ENCODE measurements around the gene GPRASP3.
"Not testable (repeated sequence)": the region's sequence is repeated elsewhere in the genome, so short reads cannot be mapped to it uniquely, and the experiment has no call there.

The GPRASP3 gene

GRCh38 chrX:102708900-102709299 lies 11.6 kb upstream of the GPRASP3 start:
- TF ChIP-seq, protein P1, sequence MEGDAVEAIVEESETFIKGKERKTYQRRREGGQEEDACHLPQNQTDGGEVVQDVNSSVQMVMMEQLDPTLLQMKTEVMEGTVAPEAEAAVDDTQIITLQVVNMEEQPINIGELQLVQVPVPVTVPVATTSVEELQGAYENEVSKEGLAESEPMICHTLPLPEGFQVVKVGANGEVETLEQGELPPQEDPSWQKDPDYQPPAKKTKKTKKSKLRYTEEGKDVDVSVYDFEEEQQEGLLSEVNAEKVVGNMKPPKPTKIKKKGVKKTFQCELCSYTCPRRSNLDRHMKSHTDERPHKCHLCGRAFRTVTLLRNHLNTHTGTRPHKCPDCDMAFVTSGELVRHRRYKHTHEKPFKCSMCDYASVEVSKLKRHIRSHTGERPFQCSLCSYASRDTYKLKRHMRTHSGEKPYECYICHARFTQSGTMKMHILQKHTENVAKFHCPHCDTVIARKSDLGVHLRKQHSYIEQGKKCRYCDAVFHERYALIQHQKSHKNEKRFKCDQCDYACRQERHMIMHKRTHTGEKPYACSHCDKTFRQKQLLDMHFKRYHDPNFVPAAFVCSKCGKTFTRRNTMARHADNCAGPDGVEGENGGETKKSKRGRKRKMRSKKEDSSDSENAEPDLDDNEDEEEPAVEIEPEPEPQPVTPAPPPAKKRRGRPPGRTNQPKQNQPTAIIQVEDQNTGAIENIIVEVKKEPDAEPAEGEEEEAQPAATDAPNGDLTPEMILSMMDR (IDR thresholded peaks at IDR 0.05; ENCODE audit: low read depth, low read length, missing control alignments) = no peak
- in situ Hi-C loops (cut with HindIII; ENCODE audit: low sequenced_read_pairs) = no loop called here
- DNase-seq (ENCODE audit: low read depth) = no peak
- no peak overlapping the region for H3K4me3 ChIP-seq (ENCODE audit: low read depth, low read length)

DNA sequence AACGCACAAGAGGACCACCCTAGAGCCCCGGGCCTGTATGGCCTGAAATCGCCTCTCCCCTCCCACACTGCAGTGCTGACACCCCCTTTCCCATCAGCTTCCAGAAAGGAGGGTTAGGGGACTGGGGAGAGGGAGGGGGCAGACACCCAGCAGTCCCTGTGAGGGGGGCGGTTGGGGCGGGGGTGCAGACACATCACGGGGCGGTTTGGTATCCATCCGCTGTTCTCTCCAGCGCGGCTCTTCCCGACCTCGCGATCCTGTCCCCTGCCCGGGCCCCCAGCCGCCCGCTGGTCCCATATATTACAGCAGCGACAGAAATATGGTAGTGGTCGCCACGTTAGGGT lies 8.7 kb upstream of the GPRASP3 start:
- no peak for DNase-seq (ENCODE audit: low read depth)
- H3K4me3 ChIP-seq (ENCODE audit: low read depth, low read length) = peak overlapping the region; percentile 63
- in situ Hi-C loops (cut with HindIII; ENCODE audit: low sequenced_read_pairs) = no loop called here
- TF ChIP-seq, protein P1 (IDR thresholded peaks at IDR 0.05; ENCODE audit: low read depth, low read length, missing control alignments) = no peak

DNA sequence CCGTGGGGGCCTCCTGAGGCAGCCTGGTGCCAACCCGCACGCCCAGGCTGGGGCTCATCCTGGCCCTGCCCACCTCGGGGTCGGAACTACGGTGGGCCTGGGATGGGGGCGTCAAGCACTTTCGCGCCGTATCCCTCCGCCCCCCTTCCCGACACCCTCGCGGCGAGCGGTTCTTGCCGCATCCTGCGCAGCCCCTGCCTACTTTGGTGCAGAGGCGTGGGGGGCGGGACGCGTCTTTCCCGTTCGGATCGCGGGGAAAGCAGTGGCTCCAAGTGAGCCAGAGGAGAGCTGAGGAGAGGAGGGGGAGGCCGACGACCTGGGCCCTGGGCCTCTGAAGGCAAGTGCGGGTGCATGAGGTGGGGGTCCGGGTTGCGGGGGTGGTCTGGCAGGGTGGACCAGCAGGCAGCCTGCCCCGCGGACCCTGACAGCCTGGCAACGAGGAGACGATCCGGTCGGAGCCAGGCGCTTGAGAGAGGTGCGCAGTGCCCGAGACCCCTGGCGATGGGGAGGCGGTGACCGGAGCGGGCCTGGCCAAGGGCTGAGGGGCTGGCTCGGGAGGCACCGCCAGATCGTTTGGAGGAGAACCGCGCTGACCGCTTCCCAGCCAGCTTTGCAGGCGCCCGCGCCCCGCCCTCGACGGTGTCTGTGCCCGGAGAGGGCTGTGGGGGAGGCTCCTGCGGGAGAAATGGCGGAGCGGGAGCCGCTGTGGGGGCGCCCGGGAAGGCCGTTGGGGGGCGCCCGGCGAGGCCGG lies 8.2 kb upstream of the GPRASP3 start, which contains the start of gene GPRASP2:
Gene GPRASP2, plus strand, starts transcription at position 233 of the 751 bp plus-strand sequence. CDS start 2,422 bp downstream, outside the sequence.
- in situ Hi-C loops (cut with HindIII; ENCODE audit: low sequenced_read_pairs) = no loop called here
- peak within 1 kb of the TSS; percentile 63 for H3K4me3 ChIP-seq (ENCODE audit: low read depth, low read length)
- no peak for DNase-seq (ENCODE audit: low read depth)
- TF ChIP-seq, protein P1 (IDR thresholded peaks at IDR 0.05; ENCODE audit: low read depth, low read length, missing control alignments) = no peak

GRCh38 chrX:102712981-102713625 lies 7.4 kb upstream of the GPRASP3 start:
- TF ChIP-seq, protein P1 (IDR thresholded peaks at IDR 0.05; ENCODE audit: low read depth, low read length, missing control alignments) = peak; percentile 67
- H3K4me3 ChIP-seq (ENCODE audit: low read depth, low read length) = peak overlapping the region; percentile 63
- in situ Hi-C loops (cut with HindIII; ENCODE audit: low sequenced_read_pairs) = no loop called here
- DNase-seq (ENCODE audit: low read depth) = peak; percentile 18

DNA sequence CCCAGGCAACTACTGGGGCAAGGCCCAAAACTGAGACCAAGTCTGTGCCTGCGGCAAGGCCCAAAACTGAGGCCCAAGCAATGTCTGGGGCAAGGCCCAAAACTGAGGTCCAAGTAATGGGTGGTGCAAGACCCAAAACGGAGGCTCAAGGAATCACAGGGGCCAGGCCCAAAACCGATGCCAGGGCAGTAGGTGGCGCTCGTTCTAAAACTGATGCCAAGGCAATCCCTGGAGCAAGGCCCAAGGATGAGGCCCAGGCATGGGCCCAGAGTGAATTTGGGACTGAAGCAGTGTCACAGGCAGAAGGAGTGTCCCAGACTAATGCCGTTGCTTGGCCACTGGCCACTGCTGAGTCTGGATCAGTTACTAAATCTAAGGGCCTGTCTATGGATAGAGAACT lies 5.5 kb upstream of the GPRASP3 start:
- no peak for DNase-seq (ENCODE audit: low read depth)
- in situ Hi-C loops (cut with HindIII; ENCODE audit: low sequenced_read_pairs) = no loop called here
- TF ChIP-seq, protein P1 (IDR thresholded peaks at IDR 0.05; ENCODE audit: low read depth, low read length, missing control alignments) = no peak
- no peak overlapping the region for H3K4me3 ChIP-seq (ENCODE audit: low read depth, low read length)

DNA sequence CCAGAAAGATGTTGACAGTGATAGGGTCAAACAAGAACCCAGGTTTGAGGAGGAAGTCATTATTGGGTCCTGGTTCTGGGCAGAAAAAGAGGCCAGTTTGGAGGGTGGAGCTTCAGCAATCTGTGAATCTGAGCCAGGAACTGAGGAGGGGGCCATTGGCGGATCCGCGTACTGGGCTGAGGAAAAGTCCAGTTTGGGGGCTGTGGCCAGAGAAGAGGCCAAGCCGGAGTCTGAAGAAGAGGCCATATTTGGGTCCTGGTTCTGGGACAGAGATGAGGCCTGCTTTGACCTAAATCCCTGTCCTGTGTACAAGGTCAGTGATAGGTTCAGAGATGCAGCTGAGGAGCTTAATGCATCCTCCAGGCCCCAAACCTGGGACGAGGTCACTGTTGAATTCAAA lies 4.6 kb upstream of the GPRASP3 start:
- DNase-seq (ENCODE audit: low read depth) = no peak

DNA sequence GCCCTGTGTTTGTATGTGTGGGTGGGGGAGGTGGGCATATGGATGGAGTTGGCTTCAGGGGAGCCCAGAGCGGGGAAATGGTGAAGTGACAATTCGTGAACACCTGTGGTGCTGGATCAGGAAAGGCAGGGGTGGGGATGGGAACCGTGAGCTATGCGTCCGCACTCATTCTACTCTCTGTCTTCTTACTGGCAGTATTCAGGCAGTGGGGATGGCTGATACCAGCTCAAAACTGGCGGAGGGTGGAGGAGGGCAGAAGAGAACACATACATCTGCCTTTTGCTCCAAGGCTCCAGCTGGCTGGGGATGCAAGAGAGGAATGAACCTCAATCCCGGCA lies 595 bp downstream of the GPRASP3 start:
- in situ Hi-C loops (cut with HindIII; ENCODE audit: low sequenced_read_pairs); DNase-seq (ENCODE audit: low read depth): not testable (repeated sequence)
- peak overlapping the region; percentile 55 for H3K4me3 ChIP-seq (ENCODE audit: low read depth, low read length)

More for the DNA sequence above, 4.6 kb upstream of the GPRASP3 start:
- in situ Hi-C loops (cut with HindIII; ENCODE audit: low sequenced_read_pairs) = no loop called here
- TF ChIP-seq, protein P1 (IDR thresholded peaks at IDR 0.05; ENCODE audit: low read depth, low read length, missing control alignments) = no peak
- no peak overlapping the region for H3K4me3 ChIP-seq (ENCODE audit: low read depth, low read length)

Measured in astrocyte of the cerebellum (primary cell).